NOMO-1 treated with DMSO at 0.1 percent for 48 hours (cell line): Measurements from ENCODE around the gene S100A9.
"Not testable (repeated sequence)": the region's sequence is repeated elsewhere in the genome, so short reads cannot be mapped to it uniquely, and the experiment has no call there.

ENCODE experiments used
- DNase-seq: peaks from one replicate; lab custom pipeline; 2025; ENCODE audit not compliant: unreplicated experiment; lab: John Stamatoyannopoulos, UW

The S100A9 gene

DNA sequence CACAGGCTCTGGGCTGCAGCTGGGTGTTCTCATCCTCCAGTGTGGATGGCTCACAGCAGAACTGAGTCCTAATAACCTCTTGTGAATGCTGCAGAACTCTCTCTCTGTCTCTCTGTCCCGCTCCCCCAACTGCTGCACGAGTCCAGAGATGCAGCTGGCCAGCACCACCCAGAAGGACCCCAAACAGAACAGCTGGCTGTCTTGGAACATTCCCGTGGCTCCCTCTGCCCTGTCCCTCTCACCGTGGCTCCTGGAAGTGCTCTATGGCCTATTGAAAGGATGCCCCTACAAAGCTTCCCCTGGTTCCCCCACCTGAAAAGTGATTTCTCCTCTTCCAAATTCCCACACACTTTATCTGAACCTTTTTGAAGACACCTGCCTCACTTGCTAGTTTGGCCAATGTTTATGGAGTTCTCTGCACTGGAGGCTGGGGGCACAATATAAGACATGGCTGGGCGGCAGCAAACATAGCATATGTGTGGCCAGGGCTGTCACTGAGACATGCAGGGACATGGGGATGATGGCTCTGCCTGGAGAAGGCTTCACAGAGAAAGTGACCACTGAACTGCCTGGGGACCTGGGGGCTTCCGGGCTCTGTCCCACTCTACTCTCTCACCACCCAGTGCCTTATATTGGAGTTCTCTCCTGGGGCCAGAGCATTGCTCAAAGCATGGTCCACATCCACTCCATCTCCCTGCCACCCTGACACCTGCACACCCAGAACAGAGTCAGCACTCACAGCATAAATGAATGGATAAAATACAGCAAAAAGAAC is 48.4 kb downstream of the S100A9 start:
- DNase-seq: not testable (repeated sequence)

DNA sequence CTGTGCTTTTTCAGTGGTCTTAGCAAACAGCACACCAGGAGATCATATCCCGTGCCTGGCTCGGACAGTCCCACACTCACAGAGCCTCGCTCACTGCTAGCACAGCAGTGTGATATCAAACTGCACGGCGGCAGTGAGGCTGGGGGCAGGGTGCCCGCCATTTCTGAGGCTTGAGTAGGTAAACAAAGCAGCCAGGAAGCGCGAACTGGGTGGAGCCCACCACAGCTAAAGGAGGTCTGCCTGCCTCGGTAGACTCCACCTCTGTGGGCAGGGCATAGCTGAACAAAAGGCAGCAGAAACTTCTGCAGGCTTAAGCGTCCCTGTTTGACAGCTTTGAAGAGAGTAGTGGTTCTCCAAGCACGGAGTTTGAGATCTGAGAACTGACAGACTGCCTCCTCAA is 49.6 kb downstream of the S100A9 start:
- DNase-seq: not testable (repeated sequence)
